ENCODE measurements around the gene MAN2B2.

Gene MAN2B2

GRCh38 chr4:6529021-6529420, 46.0 kb upstream of the MAN2B2 start:
- Histone ChIP-seq H3K27ac (ENCODE audit: low read depth, low read length) (no peak overlapping the region), H4K20me1 (ENCODE audit: low read depth, low read length) (no peaks in the 10 kb centered on the region), H3K79me2 (ENCODE audit: insufficient read depth, low read length) (no peaks in the 10 kb centered on the region), H3K27me3 (ENCODE audit: low read length) (no peaks in the 10 kb centered on the region), H3K9me2 (replicated peaks; ENCODE audit: insufficient read depth, low read length) (no peaks in the 10 kb centered on the region), H3K4me2 (ENCODE audit: low read depth, low read length, poor library complexity, severe bottlenecking) (no peak overlapping the region), H3K4me3 (ENCODE audit: insufficient read depth, low read length, poor library complexity, severe bottlenecking) (no peak overlapping the region), H3K36me3 (ENCODE audit: low read length) (no peaks in the 10 kb centered on the region), H3F3A (ENCODE audit: insufficient read depth) (no peaks in the 10 kb centered on the region), H3K9ac (ENCODE audit: low read length) (no peak overlapping the region), H2AFZ (ENCODE audit: low read depth, low read length, severe bottlenecking) (no peak overlapping the region), H3K9me3 (ENCODE audit: insufficient read depth, low read length) (no peaks in the 10 kb centered on the region)
- TF ChIP-seq EZH2phosphoT487 (conservative IDR thresholded peaks at IDR 0.05; ENCODE audit: low read length) (no peak), CTCF (IDR thresholded peaks at IDR 0.05; ENCODE audit: insufficient read depth, low read length, poor library complexity, severe bottlenecking) (no peak)

- Histone ChIP-seq H3K4me2 (ENCODE audit: low read depth, low read length, poor library complexity, severe bottlenecking) (no peak overlapping the region), H3K27me3 (ENCODE audit: low read length) (no peaks in the 10 kb centered on the region), H2AFZ (ENCODE audit: low read depth, low read length, severe bottlenecking) (no peak overlapping the region), H3K27ac (ENCODE audit: low read depth, low read length) (no peak overlapping the region), H3K9me2 (replicated peaks; ENCODE audit: insufficient read depth, low read length) (no peaks in the 10 kb centered on the region), H3K4me3 (ENCODE audit: insufficient read depth, low read length, poor library complexity, severe bottlenecking) (no peak overlapping the region), H3K36me3 (ENCODE audit: low read length) (no peaks in the 10 kb centered on the region), H3F3A (ENCODE audit: insufficient read depth) (no peaks in the 10 kb centered on the region), H3K9me3 (ENCODE audit: insufficient read depth, low read length) (no peaks in the 10 kb centered on the region), H3K79me2 (ENCODE audit: insufficient read depth, low read length) (no peaks in the 10 kb centered on the region), H3K9ac (ENCODE audit: low read length) (no peak overlapping the region), H4K20me1 (ENCODE audit: low read depth, low read length) (no peaks in the 10 kb centered on the region)
- no peak for TF ChIP-seq CTCF (IDR thresholded peaks at IDR 0.05; ENCODE audit: insufficient read depth, low read length, poor library complexity, severe bottlenecking)
- no peak for TF ChIP-seq EZH2phosphoT487 (conservative IDR thresholded peaks at IDR 0.05; ENCODE audit: low read length)
These were observed 44.7 kb upstream of the MAN2B2 start for GRCh38 chr4:6530301-6530700.

- no peaks in the 10 kb centered on the region for H3K27me3 ChIP-seq (ENCODE audit: low read length)
- no peaks in the 10 kb centered on the region for H3K79me2 ChIP-seq (ENCODE audit: insufficient read depth, low read length)
- H3K9me3 ChIP-seq (ENCODE audit: insufficient read depth, low read length), result no peaks in the 10 kb centered on the region
- TF ChIP-seq CTCF (IDR thresholded peaks at IDR 0.05; ENCODE audit: insufficient read depth, low read length, poor library complexity, severe bottlenecking) (no peak), EZH2phosphoT487 (conservative IDR thresholded peaks at IDR 0.05; ENCODE audit: low read length) (no peak)
- H3K27ac ChIP-seq (ENCODE audit: low read depth, low read length), result no peak overlapping the region
- H3F3A ChIP-seq (ENCODE audit: insufficient read depth), result no peaks in the 10 kb centered on the region
- no peak overlapping the region for H3K9ac ChIP-seq (ENCODE audit: low read length)
- H3K9me2 ChIP-seq (replicated peaks; ENCODE audit: insufficient read depth, low read length), result no peaks in the 10 kb centered on the region
- H4K20me1 ChIP-seq (ENCODE audit: low read depth, low read length), result no peaks in the 10 kb centered on the region
- H3K4me2 ChIP-seq (ENCODE audit: low read depth, low read length, poor library complexity, severe bottlenecking), result no peak overlapping the region
- no peak overlapping the region for H3K4me3 ChIP-seq (ENCODE audit: insufficient read depth, low read length, poor library complexity, severe bottlenecking)
- no peak overlapping the region for H2AFZ ChIP-seq (ENCODE audit: low read depth, low read length, severe bottlenecking)
- H3K36me3 ChIP-seq (ENCODE audit: low read length), result no peaks in the 10 kb centered on the region
These were observed 44.0 kb upstream of the MAN2B2 start for GRCh38 chr4:6530964-6531363.
